ENCODE results near the gene JMJD8.

- TF ChIP-seq POLR2AphosphoS5 (IDR thresholded peaks at IDR 0.05) (no peak), CTCF (IDR thresholded peaks at IDR 0.05) (no peak), POLR2A (IDR thresholded peaks at IDR 0.05) (no peak)
Observed at GRCh38 chr16:689175-689897, 5.2 kb upstream of the JMJD8 start.

All from stomach (tissue), 4 donors.